ENCODE data around the gene LHFPL3.

The LHFPL3 gene

DNA sequence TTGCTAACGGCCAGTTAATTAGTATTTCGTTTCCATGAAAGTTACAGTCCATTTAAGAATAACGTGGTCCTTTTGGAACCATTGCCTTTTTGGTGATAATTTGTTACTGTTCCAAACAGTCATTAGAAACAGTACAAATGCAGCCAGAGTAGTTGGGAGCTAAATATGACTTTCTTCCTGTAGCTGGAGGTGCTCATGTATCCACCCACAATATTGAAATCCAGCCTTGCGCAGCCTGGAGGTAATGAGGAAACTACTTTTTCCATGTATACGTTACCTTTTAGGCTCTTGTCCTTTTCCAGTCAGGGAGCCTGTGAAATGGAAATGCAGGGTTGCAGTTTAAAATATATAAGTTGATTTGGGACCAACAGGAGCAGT, 43.6 kb downstream of the LHFPL3 start:
- no peak for DNase-seq

DNA sequence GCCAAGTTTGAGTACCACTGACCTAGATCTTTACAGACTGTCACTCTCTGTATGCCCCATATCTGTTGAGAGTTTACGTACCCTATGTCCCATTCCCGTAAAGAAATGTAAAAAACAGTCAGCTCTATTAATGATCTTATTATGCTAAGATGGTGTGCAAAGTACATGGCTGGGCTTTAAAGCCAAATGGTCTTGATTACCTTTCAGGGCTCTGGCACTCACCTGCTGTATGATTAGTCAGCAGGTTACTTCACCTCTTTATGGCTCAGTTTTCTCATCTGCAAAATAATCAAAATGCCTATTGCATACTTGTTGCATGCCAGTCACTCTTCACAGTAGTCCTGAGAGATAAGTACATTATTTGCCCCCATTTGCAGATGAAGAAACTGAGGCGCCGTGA, 54.2 kb downstream of the LHFPL3 start:
- no peak for DNase-seq

DNA sequence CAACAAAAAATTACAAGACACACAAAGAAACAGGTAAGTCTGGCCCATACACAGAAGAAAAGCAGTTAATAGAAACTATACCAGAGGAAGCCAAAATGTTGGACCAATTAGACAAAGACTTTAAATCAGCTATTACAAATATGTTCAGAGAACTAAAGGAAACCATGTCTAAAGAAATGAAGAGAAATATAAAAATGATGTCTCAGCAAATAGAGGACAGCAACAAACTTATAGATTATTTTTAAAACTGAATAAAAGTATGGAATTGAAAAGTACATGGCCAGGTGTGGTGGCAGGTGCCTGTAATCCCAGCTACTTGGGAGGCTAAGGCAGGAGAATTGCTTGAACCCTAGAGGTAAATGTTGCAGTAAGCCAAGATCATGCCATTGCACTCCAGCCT, 58.5 kb downstream of the LHFPL3 start:
- no peak for DNase-seq

DNA sequence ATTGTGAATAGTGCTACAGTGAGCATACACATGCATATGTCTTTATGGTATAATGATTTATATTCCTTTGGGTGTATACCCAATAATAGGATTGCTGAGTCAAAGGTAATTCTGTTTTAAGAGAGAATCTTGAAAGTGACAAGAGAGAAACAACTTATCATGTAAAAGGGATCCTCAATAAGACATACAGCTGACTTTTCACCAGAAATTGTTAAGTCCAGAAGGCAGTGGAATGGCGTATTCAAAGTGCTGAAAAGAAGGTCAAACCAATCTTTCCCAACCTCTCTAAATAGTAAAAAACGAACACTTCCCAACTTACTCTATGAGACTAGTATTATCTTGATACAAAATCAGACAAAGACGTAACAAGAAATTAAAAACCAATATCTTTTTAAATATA, 59.8 kb downstream of the LHFPL3 start:
- DNase-seq, result no peak

DNA sequence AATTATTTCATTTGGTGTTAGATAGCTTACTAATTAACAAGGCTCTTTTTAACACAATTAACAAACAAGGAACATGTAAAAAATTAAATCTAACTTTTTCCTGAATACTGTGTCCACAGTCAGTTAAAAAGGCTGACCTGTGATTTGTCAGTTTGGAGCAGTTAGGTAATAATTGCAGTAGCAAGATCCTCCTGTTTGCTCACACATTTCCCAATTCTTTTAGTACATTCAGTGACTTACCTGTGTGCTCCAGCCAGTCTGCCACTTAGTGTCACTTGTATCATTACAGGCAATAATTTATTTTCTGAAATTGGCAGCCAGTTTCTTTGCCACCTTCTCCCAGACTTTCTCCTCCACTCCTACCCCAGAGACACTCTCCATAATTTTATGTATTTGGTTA, 66.8 kb downstream of the LHFPL3 start:
- no peak for DNase-seq

DNA sequence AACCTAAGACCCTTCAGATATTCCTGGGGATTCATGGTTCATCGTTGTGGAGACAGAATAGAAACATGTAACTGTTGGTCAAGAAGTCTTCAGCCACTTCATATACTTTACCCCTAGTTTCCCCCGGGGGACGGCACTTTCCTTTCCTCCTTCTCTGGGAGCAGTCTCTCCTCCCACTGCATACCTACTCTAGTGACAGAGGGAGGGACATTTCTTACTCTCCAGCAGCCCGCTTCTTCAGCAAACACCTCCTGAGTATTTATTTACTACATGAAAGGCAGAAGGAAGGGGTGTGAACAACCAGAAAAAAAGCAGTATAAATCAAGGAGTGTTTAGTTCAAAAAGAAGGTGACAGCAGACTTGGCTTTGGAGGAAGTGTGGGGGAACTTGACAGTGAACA, 69.0 kb downstream of the LHFPL3 start:
- DNase-seq, result no peak

DNA sequence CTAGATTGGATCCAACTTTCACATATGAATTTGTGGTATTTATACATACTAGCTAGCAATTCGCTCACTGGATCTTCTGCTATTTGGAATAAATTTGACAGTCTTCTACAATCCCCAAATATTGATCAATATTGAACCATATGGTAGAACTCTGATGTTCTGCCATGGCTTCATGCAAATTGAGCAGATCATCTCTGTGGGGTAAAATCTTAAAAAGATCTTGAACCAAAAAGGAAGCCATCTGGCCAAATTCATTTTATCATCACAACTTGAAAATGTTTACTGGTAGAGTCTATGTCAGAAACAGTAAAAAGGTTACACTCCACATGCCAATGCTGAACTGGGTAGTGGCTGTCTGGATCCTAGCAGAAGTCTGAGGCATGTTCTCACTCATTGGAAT, 80.0 kb downstream of the LHFPL3 start:
- no peak for DNase-seq

DNA sequence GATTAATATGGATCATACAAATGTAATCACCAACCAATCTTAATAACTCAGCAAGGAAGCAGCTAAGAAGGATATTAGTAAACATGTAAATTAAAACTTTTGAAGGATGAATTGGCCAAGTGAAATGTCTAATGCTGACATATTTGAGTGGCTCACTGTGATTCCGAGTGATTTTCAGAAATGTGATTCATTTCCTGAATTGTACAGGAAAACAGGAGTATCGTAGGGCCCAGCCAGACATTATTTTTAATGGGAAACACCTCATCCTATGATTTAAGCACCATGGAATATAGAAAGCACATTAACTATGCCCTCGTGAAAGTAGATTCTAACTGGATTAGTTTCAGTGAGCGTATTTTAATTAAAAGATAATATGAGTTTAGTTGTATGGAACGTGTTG, 82.3 kb downstream of the LHFPL3 start:
- no peak for DNase-seq

DNA sequence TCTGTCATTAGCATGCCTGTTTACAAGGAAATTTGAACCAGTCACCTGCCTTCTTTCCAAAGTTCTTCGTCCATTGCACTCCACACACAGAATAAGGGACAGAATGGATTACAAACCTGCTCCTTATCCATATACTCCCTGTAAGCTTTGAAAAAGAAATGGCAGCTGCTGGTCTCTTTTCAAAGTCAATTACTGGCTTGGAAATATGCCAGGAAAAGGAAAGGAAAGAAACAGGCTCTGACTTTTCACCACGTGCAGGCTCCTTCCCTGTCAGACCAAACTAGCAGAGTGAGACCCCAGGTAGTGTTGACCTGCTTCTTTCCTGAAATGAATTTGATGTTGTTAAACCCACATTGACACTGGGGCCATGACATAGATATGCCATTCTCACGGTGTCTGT, 84.5 kb downstream of the LHFPL3 start:
- no peak for DNase-seq

DNA sequence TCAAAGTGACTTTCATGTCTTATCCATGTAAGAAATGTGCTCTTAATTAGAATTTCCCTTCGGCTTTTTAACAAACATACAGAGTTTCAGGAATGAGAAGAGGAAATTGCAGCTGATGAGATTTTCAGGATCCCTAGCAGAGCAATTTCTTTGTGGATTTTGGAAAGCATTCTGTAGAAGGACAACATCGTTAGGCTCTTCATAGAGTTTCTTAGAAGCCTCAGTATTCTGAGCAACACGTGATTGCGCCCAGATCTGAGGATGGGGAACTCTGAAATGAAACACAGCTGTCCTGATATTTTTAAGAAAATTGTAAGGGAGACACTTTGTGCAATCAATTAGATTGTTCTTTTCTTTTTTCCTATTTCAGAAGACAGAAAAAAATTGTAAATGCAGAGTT, 85.8 kb downstream of the LHFPL3 start:
- no peak for DNase-seq

DNA sequence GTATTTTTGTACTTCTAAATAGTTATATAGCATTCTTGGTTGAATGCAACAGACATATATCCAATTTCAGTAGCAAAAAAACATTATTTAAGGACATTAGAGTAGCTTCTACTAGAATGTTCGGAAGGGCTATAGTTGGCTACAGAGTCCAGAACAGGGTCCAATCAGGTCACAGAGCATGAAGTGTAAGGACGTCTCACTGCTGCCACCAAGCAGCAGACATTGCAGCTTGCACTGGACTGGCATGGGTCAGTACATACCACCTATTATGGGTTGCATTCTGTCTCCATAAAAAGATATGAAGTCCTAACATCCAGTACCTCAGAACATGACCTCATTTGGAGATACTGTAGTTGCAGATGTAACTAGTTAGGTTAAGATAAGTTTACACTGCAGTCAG, 87.3 kb downstream of the LHFPL3 start:
- DNase-seq, result no peak

DNA sequence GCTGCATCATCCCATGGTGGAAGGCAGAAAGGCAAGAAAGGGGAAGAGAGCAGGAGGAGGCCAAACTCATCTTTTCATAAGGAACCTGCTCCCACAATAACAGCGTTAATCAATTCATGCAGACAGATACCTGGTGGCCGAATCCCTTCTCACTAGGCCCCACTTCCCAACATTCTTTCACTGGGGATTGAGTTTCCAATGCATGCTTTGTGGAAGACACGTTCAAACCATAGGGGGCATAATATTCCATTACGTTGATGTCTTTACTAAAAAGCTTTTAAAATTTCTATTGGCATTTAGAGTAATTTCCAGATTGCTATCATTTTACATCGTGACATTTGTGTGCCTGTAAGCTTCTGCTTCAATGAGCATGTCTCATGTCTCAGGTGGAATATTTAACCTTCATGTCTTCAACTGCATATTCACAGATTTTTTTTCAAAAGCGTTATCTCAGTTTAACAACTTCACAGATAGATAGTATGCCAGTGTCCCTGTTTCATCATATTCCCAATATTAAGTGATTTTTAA, 88.5 kb downstream of the LHFPL3 start:
- DNase-seq, result no peak

DNA sequence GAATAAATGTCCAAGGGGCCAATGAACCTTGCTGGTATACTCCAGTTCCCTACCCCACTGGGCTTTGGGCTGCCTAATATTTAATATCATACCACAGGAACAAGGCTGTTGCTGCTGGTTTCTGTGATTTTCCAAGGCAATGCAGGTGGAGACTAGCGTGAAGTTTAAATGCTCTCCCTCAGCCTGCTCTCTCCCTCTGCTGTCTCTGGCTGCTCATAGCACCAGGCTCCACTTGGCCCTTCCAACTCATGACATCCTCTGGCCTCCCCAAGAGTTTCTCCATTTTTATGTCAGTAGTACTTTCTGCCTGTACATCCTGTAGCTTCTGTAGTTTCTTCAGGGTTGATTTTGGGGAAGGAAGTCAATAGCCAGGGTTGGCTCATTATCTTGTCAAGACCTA, 103.5 kb downstream of the LHFPL3 start:
- DNase-seq, result no peak

DNA sequence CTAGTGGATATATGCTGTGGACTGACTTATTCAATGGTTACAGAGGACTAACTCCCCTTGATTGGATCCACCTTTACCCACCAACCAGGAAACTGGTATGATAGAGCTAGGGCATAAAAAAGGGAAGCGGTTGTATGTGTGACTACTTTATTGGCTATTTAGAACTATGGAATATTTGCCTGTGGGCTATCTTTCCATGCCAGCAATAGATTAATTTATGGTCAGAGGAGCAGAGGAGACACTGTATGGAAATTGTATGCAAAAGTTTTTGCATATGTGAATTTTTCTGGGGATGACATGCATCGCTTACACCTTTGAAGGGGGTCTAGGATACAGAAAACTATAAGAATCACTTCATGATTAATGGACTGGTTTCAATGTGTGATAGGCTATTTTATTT, 105.7 kb downstream of the LHFPL3 start:
- DNase-seq, result no peak

DNA sequence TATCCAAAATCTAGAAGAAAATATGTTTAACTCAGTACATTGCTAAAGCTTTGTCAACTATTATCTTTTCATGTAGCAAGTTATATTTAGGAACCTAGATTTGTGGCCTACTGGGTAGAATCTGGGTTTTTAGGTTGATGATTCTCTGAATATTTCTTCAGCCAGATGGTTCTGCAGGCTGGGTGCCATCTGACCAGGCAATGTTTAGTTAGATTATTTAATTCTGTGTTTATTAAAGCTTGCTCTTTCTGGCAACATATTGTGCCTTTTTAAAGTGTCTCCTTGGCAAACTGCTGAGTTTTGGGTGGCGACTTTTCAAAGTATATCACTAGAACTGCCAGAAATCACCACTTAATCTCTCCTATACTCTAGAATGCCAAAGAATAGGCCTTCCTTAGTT, 114.1 kb downstream of the LHFPL3 start:
- no peak for DNase-seq

DNA sequence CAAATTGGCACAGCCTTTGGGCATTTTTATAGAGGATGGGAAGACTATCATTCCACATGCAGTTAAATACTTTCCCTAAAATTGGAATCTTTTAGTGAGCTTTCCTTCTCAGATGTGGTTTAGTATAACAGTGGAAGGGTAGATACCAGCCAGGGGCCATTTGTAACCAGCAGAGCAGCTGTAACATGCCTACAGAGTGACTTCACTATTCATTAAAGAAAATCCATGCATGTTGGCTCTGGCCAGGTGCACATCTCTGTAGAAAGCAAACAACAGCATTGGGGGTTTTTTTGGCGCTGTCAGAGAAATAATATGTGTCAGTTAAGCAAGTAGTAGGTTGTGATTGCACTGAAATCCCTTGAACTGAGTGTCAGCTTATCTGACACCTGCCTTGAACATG, 115.6 kb downstream of the LHFPL3 start:
- DNase-seq, result no peak

DNA sequence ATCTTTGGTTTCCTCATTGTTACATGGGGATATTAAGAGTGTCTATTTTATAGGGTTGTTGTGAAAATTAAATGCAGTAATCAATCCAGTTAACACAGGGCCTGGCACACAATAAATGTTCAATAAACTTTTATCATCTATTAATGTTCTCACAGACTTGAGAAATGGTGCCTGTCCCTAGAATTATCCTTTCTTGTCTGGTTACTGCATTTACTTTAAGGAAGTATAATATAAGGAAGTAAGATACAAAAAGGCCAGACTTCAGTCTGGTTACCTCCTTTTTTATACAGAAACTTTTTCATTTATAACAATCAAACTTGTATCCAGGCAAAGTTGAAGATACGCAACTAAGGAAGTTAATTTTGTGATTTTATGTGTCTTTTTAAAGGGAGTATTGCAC, 117.0 kb downstream of the LHFPL3 start:
- DNase-seq, result no peak

DNA sequence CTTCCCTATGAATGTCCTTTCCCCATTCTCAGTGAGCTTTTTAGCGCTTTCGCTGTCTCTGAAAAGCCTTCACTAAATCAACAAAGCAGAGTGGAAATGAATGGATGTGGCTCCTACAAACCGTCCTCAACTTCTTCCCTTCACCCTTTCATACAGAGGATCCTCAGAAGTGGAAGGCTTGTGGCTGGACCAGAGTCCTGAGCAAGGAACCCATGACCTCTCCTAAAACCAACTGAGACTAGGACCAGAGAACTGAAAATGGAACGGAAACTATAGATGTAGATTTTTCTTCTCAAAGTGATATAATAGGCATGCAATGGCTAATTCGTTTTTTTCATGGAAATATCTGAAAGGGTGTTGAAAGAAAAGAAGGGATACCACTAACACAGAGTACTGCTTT, 122.5 kb downstream of the LHFPL3 start:
- no peak for DNase-seq

DNA sequence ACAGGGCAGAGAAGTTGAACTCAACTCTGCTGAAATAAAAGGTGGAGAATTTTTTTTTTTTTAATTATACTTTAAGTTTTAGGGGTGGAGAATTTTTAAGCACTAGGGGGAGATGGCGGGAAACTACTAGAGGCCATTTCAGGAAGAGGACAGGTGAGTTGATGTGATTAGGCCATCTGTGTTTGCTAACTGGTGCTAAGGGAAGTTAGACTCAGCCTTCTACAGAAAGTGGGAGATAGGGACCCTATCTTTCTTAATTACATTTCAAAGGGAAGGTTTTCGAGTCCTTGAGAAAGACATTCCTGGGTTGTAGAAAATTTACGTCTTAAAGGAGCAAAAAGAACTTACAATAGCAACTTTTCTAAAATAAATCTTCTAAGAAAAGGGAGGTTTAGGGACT, 124.8 kb downstream of the LHFPL3 start:
- no peak for DNase-seq

DNA sequence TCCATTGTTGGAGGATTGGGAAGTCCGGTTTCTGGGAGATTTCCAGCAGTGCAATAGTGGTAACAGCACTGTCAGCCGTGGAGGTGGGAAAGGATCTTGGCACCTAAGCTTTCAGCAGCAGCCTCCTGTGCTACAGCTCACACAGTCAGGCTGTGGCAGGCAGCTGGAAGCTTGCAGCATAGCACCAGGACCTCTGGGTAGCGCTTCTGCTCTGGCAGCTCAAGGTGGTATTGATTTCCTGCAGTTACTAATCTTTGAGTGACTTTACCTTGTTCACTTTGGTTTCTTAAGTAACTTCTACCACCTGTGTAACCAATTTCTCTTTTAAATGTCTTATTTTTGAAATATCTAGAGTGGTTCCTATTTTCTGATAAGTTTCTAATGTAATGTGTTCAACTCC, 130.5 kb downstream of the LHFPL3 start:
- no peak for DNase-seq

DNA sequence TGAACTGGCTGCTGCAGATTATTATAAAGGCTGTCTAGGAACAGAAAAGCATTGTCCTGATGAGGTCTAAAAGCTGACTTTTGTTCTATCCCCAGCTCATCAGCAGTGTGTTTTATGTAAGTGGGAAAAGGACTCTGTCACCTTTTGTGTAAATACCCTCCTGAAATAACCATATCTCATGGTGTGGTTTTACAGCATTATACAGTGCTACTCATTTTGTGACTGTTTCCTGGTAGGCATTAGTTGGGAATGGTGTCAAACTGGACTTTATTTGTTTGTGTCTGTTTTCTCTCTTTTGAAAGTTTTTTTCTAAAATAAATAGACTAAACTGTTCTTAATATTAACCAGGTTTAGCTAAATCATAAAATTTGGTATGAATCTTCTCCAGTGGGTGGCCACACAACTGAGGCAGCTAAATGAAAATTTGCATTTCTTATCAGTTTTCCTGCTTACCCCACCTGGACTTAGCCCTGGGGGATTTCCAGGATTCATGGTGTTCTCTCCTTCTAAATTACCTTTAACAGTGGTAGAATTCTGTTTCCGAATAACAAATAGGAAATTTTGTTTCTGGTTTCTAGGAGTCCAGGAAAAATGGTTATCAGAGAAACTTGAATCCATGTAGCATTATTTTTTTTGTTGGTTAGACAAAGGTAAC, 140.9 kb downstream of the LHFPL3 start:
- DNase-seq, result no peak

DNA sequence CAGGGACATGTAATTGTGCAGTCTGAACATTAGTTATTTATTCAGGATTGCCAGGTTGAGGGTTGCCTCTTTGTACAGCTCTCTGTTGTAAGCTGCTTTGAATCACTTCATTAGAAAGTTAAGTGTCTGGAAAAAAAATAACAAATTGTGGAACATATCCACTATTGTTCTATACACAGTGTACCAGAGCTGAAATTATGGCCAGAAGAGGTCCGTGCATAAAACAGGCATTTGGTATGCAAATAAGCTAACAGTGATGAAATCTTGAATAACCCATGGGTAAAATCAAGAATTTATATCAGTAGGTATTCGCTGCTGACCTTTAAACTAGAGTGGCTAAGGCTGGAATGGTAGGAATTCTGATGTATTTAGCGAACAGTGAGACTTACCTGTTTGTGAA, 152.1 kb downstream of the LHFPL3 start:
- no peak for DNase-seq

DNA sequence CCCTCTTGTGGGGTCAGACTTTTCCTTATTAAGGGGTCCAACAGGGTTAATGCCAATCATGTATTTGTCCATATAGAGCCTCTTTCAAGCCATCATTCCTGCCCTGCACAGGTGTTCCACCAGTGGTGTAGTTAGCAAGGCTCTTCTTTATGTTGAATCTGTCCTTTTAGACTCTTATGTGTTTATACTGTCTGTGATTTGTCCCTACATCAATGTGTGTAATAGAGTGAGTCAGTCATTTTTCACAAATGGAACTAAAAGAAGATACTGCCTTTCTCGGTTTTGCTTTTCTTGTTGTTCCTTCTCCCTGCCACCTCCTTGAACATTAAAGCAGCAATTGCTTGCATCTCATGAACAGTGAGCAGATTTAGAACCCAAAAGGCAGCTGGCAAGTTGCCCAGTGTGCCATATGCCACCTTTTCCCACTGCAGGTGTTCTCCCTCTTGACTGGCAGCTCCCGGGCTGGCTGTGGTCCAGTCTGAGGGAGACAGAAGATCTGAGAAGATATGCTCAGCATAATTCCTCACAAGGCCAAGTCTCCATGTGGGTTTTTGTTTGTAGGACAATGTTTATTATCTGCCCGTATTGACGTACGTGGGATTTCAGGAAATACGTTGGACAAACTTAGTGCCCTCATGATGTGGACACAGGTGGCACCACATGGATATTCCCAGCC, 154.1 kb downstream of the LHFPL3 start:
- no peak for DNase-seq

DNA sequence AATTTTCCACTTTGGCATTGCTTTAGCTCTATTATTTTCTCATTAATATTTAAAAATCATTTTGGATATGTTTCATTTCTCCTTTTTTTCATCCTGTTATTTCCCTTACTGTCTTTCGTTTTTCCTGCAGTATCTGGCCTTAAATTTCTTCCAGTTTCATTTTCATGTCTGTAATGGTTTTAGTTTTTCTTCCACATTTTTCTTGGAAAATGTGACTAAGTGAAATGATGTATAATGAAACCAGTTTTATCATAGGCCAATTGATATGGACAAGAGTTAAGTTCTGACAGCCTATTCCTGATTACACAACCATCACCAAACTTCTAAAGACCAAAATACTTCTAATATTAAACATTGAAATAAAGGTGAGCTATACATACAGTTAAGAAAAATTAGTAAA, 158.5 kb downstream of the LHFPL3 start:
- DNase-seq, result no peak

DNA sequence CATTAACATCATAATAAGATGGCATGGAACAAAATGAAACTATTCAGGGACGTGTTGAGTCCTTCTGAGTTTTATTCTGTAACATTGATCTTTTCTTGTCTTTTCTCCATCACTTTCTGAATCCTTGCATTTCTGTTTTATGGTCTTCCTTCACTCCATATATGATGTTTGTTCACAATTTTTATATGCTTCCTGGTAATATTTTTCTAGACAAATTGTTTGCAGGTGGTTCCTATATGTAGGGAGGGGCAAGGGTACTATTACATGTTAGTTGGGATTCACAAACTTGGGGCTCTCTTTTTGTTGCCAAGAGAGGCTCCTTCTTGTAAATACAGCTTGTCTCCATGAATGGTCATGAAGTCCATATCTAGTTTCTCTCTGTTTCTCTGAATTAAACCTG, 159.2 kb downstream of the LHFPL3 start:
- DNase-seq, result no peak
